Measurements from ENCODE around the gene TPX2.

The TPX2 gene

GRCh38 chr20:31819083-31819784, 80.1 kb downstream of the TPX2 start, which contains the start of gene MYLK2:
TSS of gene MYLK2 (plus strand) at chr20:31819356. CDS start at chr20:31819581, 225 bp downstream.
- Histone ChIP-seq H2AFZ (ENCODE audit: low read depth, low read length) (no peak within 1 kb of the TSS), H2AK5ac (ENCODE audit: low read length, severe bottlenecking) (no peak within 1 kb of the TSS), H3K4me2 (ENCODE audit: low read length, poor library complexity, severe bottlenecking) (no peak within 1 kb of the TSS), H3K27ac (ENCODE audit: low read length, poor library complexity, severe bottlenecking) (no peak within 1 kb of the TSS), H3K23ac (ENCODE audit: low read length in 2 of 2) (no peak within 1 kb of the TSS), H4K91ac (ENCODE audit: low read length) (no peak within 1 kb of the TSS), H2BK120ac (ENCODE audit: low read depth, low read length) (no peak within 1 kb of the TSS), H3K36me3 (ENCODE audit: control insufficient read depth in 1 of 2, insufficient read depth in 2 of 2, low read depth in 1 of 2, low read length in 2 of 2) (no peaks in the 10 kb centered on the region), H4K8ac (ENCODE audit: low read length) (no peak within 1 kb of the TSS), H2BK15ac (ENCODE audit: low read depth, poor library complexity, severe bottlenecking) (no peak within 1 kb of the TSS), H3K9me3 (ENCODE audit: control insufficient read depth, low read length) (no peaks in the 10 kb centered on the region), H3K9ac (ENCODE audit: low read length) (no peak within 1 kb of the TSS), H2BK12ac (ENCODE audit: low read length in 2 of 2) (no peak within 1 kb of the TSS), H2BK5ac (ENCODE audit: low read depth, low read length, poor library complexity, severe bottlenecking) (no peak within 1 kb of the TSS), H3K79me1 (replicated peaks; ENCODE audit: low read length, poor library complexity, severe bottlenecking) (no peaks in the 10 kb centered on the region), H3K4me3 (ENCODE audit: insufficient read depth in 1 of 2, low read depth in 1 of 2, low read length in 2 of 2) (no peak within 1 kb of the TSS), H3K4me1 (ENCODE audit: control insufficient read depth, insufficient read depth, low read depth, low read length) (peaks cover 30% of the 10 kb centered on the region), H3K4ac (ENCODE audit: low read depth in 1 of 2, low read length in 2 of 2) (no peak within 1 kb of the TSS), H3K18ac (ENCODE audit: low read depth in 1 of 2, low read length in 2 of 2) (no peak within 1 kb of the TSS), H3K14ac (ENCODE audit: low read length in 2 of 2) (no peak within 1 kb of the TSS), H3K27me3 (ENCODE audit: control insufficient read depth in 1 of 2, insufficient read depth in 1 of 2, low read length in 2 of 2) (peaks cover 0 to 42% of the 10 kb centered on the region in 2 experiments)
- no peak for DNase-seq
- WGBS = 87% methylated on average over 16 of the region's 16 CpGs

DNA sequence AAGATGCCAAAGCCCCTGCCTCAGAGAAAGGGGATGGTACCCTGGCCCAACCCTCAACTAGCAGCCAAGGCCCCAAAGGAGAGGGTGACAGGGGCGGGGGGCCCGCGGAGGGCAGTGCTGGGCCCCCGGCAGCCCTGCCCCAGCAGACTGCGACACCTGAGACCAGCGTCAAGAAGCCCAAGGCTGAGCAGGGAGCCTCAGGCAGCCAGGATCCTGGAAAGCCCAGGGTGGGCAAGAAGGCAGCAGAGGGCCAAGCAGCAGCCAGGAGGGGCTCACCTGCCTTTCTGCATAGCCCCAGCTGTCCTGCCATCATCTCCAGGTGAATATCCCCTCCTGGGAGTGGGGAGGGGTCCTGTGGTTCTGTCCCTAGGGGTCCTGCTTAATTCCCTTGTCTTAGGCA, 81.1 kb downstream of the TPX2 start:
- Histone ChIP-seq H3K4me3 (ENCODE audit: insufficient read depth in 1 of 2, low read depth in 1 of 2, low read length in 2 of 2) (no peak overlapping the region), H3K23ac (ENCODE audit: low read length in 2 of 2) (no peak overlapping the region), H2BK12ac (ENCODE audit: low read length in 2 of 2) (no peak overlapping the region), H3K9ac (ENCODE audit: low read length) (no peak overlapping the region), H3K27me3 (ENCODE audit: control insufficient read depth in 1 of 2, insufficient read depth in 1 of 2, low read length in 2 of 2) (peaks cover 4 to 52% of the 10 kb centered on the region in 2 experiments), H3K27ac (ENCODE audit: low read length, poor library complexity, severe bottlenecking) (no peak overlapping the region), H2AFZ (ENCODE audit: low read depth, low read length) (no peak overlapping the region), H3K79me1 (replicated peaks; ENCODE audit: low read length, poor library complexity, severe bottlenecking) (no peaks in the 10 kb centered on the region), H2BK120ac (ENCODE audit: low read depth, low read length) (no peak overlapping the region), H3K36me3 (ENCODE audit: control insufficient read depth in 1 of 2, insufficient read depth in 2 of 2, low read depth in 1 of 2, low read length in 2 of 2) (no peaks in the 10 kb centered on the region), H2BK5ac (ENCODE audit: low read depth, low read length, poor library complexity, severe bottlenecking) (no peak overlapping the region), H3K4me2 (ENCODE audit: low read length, poor library complexity, severe bottlenecking) (no peak overlapping the region), H2BK15ac (ENCODE audit: low read depth, poor library complexity, severe bottlenecking) (no peak overlapping the region), H4K8ac (ENCODE audit: low read length) (no peak overlapping the region), H3K18ac (ENCODE audit: low read depth in 1 of 2, low read length in 2 of 2) (no peak overlapping the region), H3K14ac (ENCODE audit: low read length in 2 of 2) (no peak overlapping the region), H4K91ac (ENCODE audit: low read length) (no peak overlapping the region), H3K4ac (ENCODE audit: low read depth in 1 of 2, low read length in 2 of 2) (no peak overlapping the region), H3K4me1 (ENCODE audit: control insufficient read depth, insufficient read depth, low read depth, low read length) (peaks cover 34% of the 10 kb centered on the region), H3K9me3 (ENCODE audit: control insufficient read depth, low read length) (no peaks in the 10 kb centered on the region), H2AK5ac (ENCODE audit: low read length, severe bottlenecking) (no peak overlapping the region)
- WGBS = 82% methylated on average over 6 of the region's 6 CpGs
- no peak for DNase-seq

GRCh38 chr20:31821427-31821826, 82.3 kb downstream of the TPX2 start:
- DNase-seq = no peak
- Histone ChIP-seq H3K4me3 (ENCODE audit: insufficient read depth in 1 of 2, low read depth in 1 of 2, low read length in 2 of 2) (no peak overlapping the region), H4K8ac (ENCODE audit: low read length) (no peak overlapping the region), H3K4me2 (ENCODE audit: low read length, poor library complexity, severe bottlenecking) (no peak overlapping the region), H3K23ac (ENCODE audit: low read length in 2 of 2) (no peak overlapping the region), H3K27ac (ENCODE audit: low read length, poor library complexity, severe bottlenecking) (no peak overlapping the region), H3K4me1 (ENCODE audit: control insufficient read depth, insufficient read depth, low read depth, low read length) (peaks cover 27% of the 10 kb centered on the region), H3K9ac (ENCODE audit: low read length) (no peak overlapping the region), H3K18ac (ENCODE audit: low read depth in 1 of 2, low read length in 2 of 2) (no peak overlapping the region), H3K27me3 (ENCODE audit: control insufficient read depth in 1 of 2, insufficient read depth in 1 of 2, low read length in 2 of 2) (peaks cover 14 to 64% of the 10 kb centered on the region in 2 experiments), H2BK15ac (ENCODE audit: low read depth, poor library complexity, severe bottlenecking) (no peak overlapping the region), H2BK120ac (ENCODE audit: low read depth, low read length) (no peak overlapping the region), H4K91ac (ENCODE audit: low read length) (no peak overlapping the region), H2AK5ac (ENCODE audit: low read length, severe bottlenecking) (no peak overlapping the region), H2AFZ (ENCODE audit: low read depth, low read length) (no peak overlapping the region), H2BK5ac (ENCODE audit: low read depth, low read length, poor library complexity, severe bottlenecking) (no peak overlapping the region), H3K9me3 (ENCODE audit: control insufficient read depth, low read length) (no peaks in the 10 kb centered on the region), H3K36me3 (ENCODE audit: control insufficient read depth in 1 of 2, insufficient read depth in 2 of 2, low read depth in 1 of 2, low read length in 2 of 2) (no peaks in the 10 kb centered on the region), H3K79me1 (replicated peaks; ENCODE audit: low read length, poor library complexity, severe bottlenecking) (no peaks in the 10 kb centered on the region), H2BK12ac (ENCODE audit: low read length in 2 of 2) (no peak overlapping the region), H3K14ac (ENCODE audit: low read length in 2 of 2) (no peak overlapping the region), H3K4ac (ENCODE audit: low read depth in 1 of 2, low read length in 2 of 2) (no peak overlapping the region)
- 67% methylated on average over 4 of the region's 5 CpGs for WGBS

DNA sequence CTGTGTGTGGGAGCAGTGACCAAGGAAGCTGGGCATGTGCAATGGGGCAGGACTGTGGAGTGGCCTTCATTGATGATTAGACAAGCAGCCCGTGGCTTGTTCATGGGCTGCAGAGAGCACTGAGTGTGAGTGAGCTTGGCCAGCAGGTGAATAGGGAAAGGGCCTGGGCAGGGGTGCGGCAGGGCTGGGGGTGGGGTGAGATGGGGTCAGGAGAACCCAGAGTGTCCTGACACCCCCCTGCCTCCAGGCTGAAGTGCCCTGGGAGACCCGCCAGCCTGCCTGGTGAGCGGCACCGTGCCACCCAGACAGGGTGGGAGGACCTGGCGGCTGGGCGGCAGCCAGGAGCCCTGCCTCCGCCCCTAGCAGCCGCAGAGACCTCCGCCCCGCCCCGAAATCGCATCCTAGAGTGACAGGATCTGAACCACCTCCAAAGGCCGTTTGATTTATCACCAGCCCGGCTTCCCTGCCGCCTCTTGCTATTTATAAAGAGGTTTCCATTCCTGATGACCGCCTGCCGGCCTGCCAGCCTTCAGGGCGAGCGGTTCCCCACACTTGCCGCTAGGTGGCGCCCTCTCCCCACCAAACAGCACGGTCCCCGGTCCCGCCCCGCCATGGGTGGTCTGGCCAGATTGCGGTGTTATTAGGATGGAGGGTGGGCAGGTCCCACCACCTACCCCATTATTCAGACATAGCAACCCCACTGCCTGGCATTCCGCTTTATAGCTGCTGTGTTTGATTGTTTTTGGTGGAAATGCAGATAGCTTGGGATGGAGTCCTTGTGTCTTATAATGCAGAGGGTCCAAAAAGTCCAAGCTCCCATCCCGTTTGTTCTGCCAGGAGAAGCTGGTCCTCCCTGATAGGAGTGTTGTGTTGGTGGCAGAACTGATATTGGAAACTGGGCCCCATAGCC, 83.6 kb downstream of the TPX2 start:
- H2BK12ac ChIP-seq (ENCODE audit: low read length in 2 of 2) = no peak overlapping the region
- H2BK5ac ChIP-seq (ENCODE audit: low read depth, low read length, poor library complexity, severe bottlenecking) = no peak overlapping the region
- no peak overlapping the region for H3K23ac ChIP-seq (ENCODE audit: low read length in 2 of 2)
- peak overlapping the region; percentile 40 for H3K4me2 ChIP-seq (ENCODE audit: low read length, poor library complexity, severe bottlenecking)
- H2AK5ac ChIP-seq (ENCODE audit: low read length, severe bottlenecking) = peak overlapping the region; percentile 4
- no peaks in the 10 kb centered on the region for H3K79me1 ChIP-seq (replicated peaks; ENCODE audit: low read length, poor library complexity, severe bottlenecking)
- DNase-seq = peak; percentile 74
- no peak overlapping the region for H3K27ac ChIP-seq (ENCODE audit: low read length, poor library complexity, severe bottlenecking)
- no peak overlapping the region for H2AFZ ChIP-seq (ENCODE audit: low read depth, low read length)
- H3K4me3 ChIP-seq (ENCODE audit: insufficient read depth in 1 of 2, low read depth in 1 of 2, low read length in 2 of 2) = no peak overlapping the region
- H3K18ac ChIP-seq (ENCODE audit: low read depth in 1 of 2, low read length in 2 of 2) = no peak overlapping the region
- H4K91ac ChIP-seq (ENCODE audit: low read length) = no peak overlapping the region
- H3K9ac ChIP-seq (ENCODE audit: low read length) = no peak overlapping the region
- peaks cover 26% of the 10 kb centered on the region for H3K4me1 ChIP-seq (ENCODE audit: control insufficient read depth, insufficient read depth, low read depth, low read length)
- peak overlapping the region; percentile 13 for H2BK15ac ChIP-seq (ENCODE audit: low read depth, poor library complexity, severe bottlenecking)
- no peak overlapping the region for H4K8ac ChIP-seq (ENCODE audit: low read length)
- H3K9me3 ChIP-seq (ENCODE audit: control insufficient read depth, low read length) = no peaks in the 10 kb centered on the region
- H3K36me3 ChIP-seq (ENCODE audit: control insufficient read depth in 1 of 2, insufficient read depth in 2 of 2, low read depth in 1 of 2, low read length in 2 of 2) = no peaks in the 10 kb centered on the region
- H3K14ac ChIP-seq (ENCODE audit: low read length in 2 of 2) = no peak overlapping the region
- 21% methylated on average over 24 of the region's 29 CpGs for WGBS
- no peak overlapping the region for H2BK120ac ChIP-seq (ENCODE audit: low read depth, low read length)
- H3K4ac ChIP-seq (ENCODE audit: low read depth in 1 of 2, low read length in 2 of 2) = no peak overlapping the region
- peaks cover 22 to 62% of the 10 kb centered on the region in 2 experiments for H3K27me3 ChIP-seq (ENCODE audit: control insufficient read depth in 1 of 2, insufficient read depth in 1 of 2, low read length in 2 of 2)

All from mesenchymal stem cell (in vitro differentiated cells and primary cell).